K562 (cell line): Measurements from ENCODE around the gene PTPRG. TPM values are rescaled to one million over a fixed set of nuclear protein-coding genes. Genes with fewer than 3 reads are reported as not detected.

Source experiments
- ATAC-seq: fragments of 200-7000 bp; cut with Tn5 transposase; 3 replicates; pipeline ENCODE4 v1.9.1; 2020; ENCODE audit warnings: moderate library complexity
- BruUV-seq: library from RNA; stranded (reverse); fragments of 400-500 nt; replicated peaks from 2 replicates; lab custom pipeline; 2021; lab: Mats Ljungman, UMichigan
- CTCF ChIA-PET: fragments of 300-600 bp; formaldehyde crosslinking; extraction: SDS; loops from one replicate; lab custom pipeline; 2021; ENCODE audit warnings: low intra/inter-chr PET ratio; lab: Yijun Ruan, JAX
- POLR2A ChIA-PET: fragments of 300-600, 350-650 bp; sonication (Branson Sonifier 250); formaldehyde crosslinking; extraction: SDS; loops from one replicate; lab custom pipeline; 2021; ENCODE audit warnings: antibody characterized with exemption, inconsistent platforms; lab: Yijun Ruan, JAX
- DNase-seq, 4 experiments: peaks; one replicate each; pipeline versions ENCODE4 v3.0.0 to v3.0.0-alpha.2; 2011 to 2018; ENCODE audit warnings: low spot score in 3 of 4, mixed read lengths in 3 of 4; ENCODE audit errors: extremely low read depth in 1 of 4
- FAIRE-seq: peaks from 2 replicates; lab custom pipeline; 2011; peaks lifted over from hg19 to GRCh38; lab: Jason Lieb, UNC
- H2AFZ ChIP-seq: 2 replicates; pipeline ENCODE4 v1.6.0; 2011; ENCODE audit warnings: low read depth, low read length, control low read depth, inconsistent platforms
- H3K27ac ChIP-seq: fragments of 200-600 bp; 3 replicates; pipeline ENCODE4 v1.8.0; 2011; ENCODE audit warnings: low read depth, mild to moderate bottlenecking, control low read depth, inconsistent platforms, low read length, moderate library complexity, mixed read lengths; ENCODE audit errors: extremely low read depth
- H3K27me3 ChIP-seq, 2 experiments: fragments of 300-600 bp in 1 of 2; 2 replicates in 1 of 2; 3 replicates in 1 of 2; pipeline versions ENCODE4 v1.6.0 to v1.8.0; 2011; ENCODE audit warnings: inconsistent platforms in 2 of 2, low read length in 2 of 2, mild to moderate bottlenecking in 1 of 2, mixed read lengths in 1 of 2, moderate library complexity in 1 of 2; ENCODE audit not compliant: control insufficient read depth in 2 of 2, insufficient read depth in 2 of 2
- H3K36me3 ChIP-seq: fragments of 300-600 bp; 3 replicates; pipeline ENCODE4 v1.8.0; 2011; ENCODE audit warnings: mild to moderate bottlenecking, low read length, inconsistent platforms; ENCODE audit not compliant: control insufficient read depth, insufficient read depth
- H3K4me1 ChIP-seq, 2 experiments: fragments of 200-600 bp in 1 of 2; replicated peaks in 1 of 2; 2 replicates in 1 of 2; 3 replicates in 1 of 2; pipeline versions ENCODE4 v1.5.1 to v1.8.0; 2011; ENCODE audit warnings: inconsistent platforms in 2 of 2, low read length in 2 of 2, mild to moderate bottlenecking in 1 of 2, mixed read lengths in 1 of 2, moderate library complexity in 1 of 2; ENCODE audit not compliant: control insufficient read depth in 2 of 2, insufficient read depth in 2 of 2
- H3K4me2 ChIP-seq: 2 replicates; pipeline ENCODE4 v1.6.1; 2011; ENCODE audit warnings: low read length, control low read depth, inconsistent platforms, mixed read lengths; ENCODE audit not compliant: insufficient read depth
- H3K4me3 ChIP-seq: fragments of 200-600 bp; sonication (generic), shearing (Covaris generic); 2 replicates; pipeline ENCODE4 v1.5.1; 2016; ENCODE audit warnings: control low read depth, inconsistent platforms
- H3K79me2 ChIP-seq: fragments of 200-600 bp; 3 replicates; pipeline ENCODE4 v1.8.0; 2011; ENCODE audit warnings: low read length, inconsistent platforms; ENCODE audit not compliant: control insufficient read depth, insufficient read depth
- H3K9ac ChIP-seq, 2 experiments: 2 replicates each; pipeline versions ENCODE4 v1.6.0 to v1.6.1; 2011; ENCODE audit warnings: low read depth in 2 of 2, low read length in 2 of 2, control low read depth in 1 of 2, inconsistent platforms in 1 of 2, mild to moderate bottlenecking in 1 of 2, mixed read lengths in 1 of 2; ENCODE audit not compliant: insufficient read depth in 1 of 2
- H3K9me1 ChIP-seq: one replicate; pipeline ENCODE4 v1.6.0; 2011; ENCODE audit warnings: inconsistent platforms, mild to moderate bottlenecking, low read length, moderate library complexity; ENCODE audit not compliant: control insufficient read depth, insufficient read depth
- H3K9me3 ChIP-seq: replicated peaks from 2 replicates; pipeline ENCODE4 v1.5.1; 2011; ENCODE audit warnings: low read depth, low read length, inconsistent platforms; ENCODE audit not compliant: control insufficient read depth, insufficient read depth
- H4K20me1 ChIP-seq: replicated peaks from 2 replicates; pipeline ENCODE4 v1.6.1; 2011; ENCODE audit warnings: low read length, inconsistent platforms, mixed read lengths; ENCODE audit not compliant: control insufficient read depth, insufficient read depth
- ASH1L ChIP-seq: fragments of 450-650 bp; IDR thresholded peaks from 2 replicates; pipeline ENCODE4 v1.6.1; 2018; ENCODE audit warnings: borderline replicate concordance, mild to moderate bottlenecking, low read depth; ENCODE audit not compliant: partially characterized antibody
- E4F1 ChIP-seq: fragments of 250-450 bp; sonication (Bioruptor Pico); IDR thresholded peaks from 2 replicates; pipeline ENCODE4 v1.5.0; 2021; ENCODE audit warnings: mild to moderate bottlenecking, borderline replicate concordance
- JUN ChIP-seq, 2 experiments: sonication (generic) in 1 of 2; formaldehyde crosslinking in 1 of 2; IDR thresholded peaks; 2 replicates each; pipeline versions ENCODE4 v1.6.1 to v1.8.0; 2012 to 2022; ENCODE audit warnings: borderline replicate concordance in 2 of 2, mild to moderate bottlenecking in 2 of 2, improper control_type of control experiment in 1 of 2, low read depth in 1 of 2, low read length in 1 of 2, missing genetic modification reagents in 1 of 2
- KLF16 ChIP-seq: IDR thresholded peaks from 2 replicates; pipeline ENCODE4 v1.6.1; 2016; ENCODE audit warnings: antibody characterized with exemption
- MAFG ChIP-seq: fragments of 450-650 bp; conservative IDR thresholded peaks from 2 replicates; pipeline ENCODE4 v1.6.1; 2016; ENCODE audit warnings: missing genetic modification characterization, missing compliant biosample characterization
- SIRT6 ChIP-seq: IDR thresholded peaks from one replicate; pipeline ENCODE4 v1.6.1; 2012; ENCODE audit warnings: low read depth, mild to moderate bottlenecking, control low read depth, inconsistent platforms, low read length, moderate library complexity
- ZNF518B ChIP-seq: fragments of 250-450 bp; sonication (Bioruptor Pico); IDR thresholded peaks from 2 replicates; pipeline ENCODE4 v1.5.0; 2021; ENCODE audit warnings: mild to moderate bottlenecking, moderate library complexity
- WGBS: fragments of 100-300 bp; shearing (Covaris generic); methylation state at CpG from one replicate; pipeline ENCODE4 v1.1.6; 2016; ENCODE audit warnings: low coverage, mixed read lengths; ENCODE audit not compliant: insufficient coverage; ENCODE audit errors: missing lambda C conversion rate; 5-methylcytosine and 5-hydroxymethylcytosine counted together
- in situ Hi-C: fragments of 300-500 bp; cut with MboI; formaldehyde crosslinking; loops from 4 replicates; pipeline ENCODE4 v1.15.0; 2018; ENCODE audit warnings: inconsistent platforms, mixed read lengths
- intact Hi-C: fragments of 100-400 bp; cut with micrococcal nuclease; formaldehyde crosslinking; loops from 2 replicates; pipeline ENCODE4 v1.14.2; 2022
- polyA plus RNA-seq, 8 experiments: library from polyadenylated mRNA; depleted of rRNA in 4 of 8; stranded (reverse) in 5 of 8; unstranded in 3 of 8; fragments of >200 nt; fragmentation: Nextera tagmentation in 2 of 8; fragmentation: Illumina TruSeq in 1 of 8; extraction: Ambion mirVana in 2 of 8; extraction: Trizol in 1 of 8; gene quantifications; 2 replicates each; pipeline versions ENCODE4 v1.2.1 to v1.2.3, GENCODE V29; 2011 to 2014; ENCODE audit warnings: inconsistent platforms in 1 of 8, missing spikeins in 1 of 8
- total RNA-seq, 7 experiments: library from RNA; depleted of rRNA in 6 of 7; stranded (reverse); fragments of >200 nt in 6 of 7; fragmentation: Illumina TruSeq in 2 of 7; extraction: Trizol in 2 of 7; gene quantifications; 2 replicates each; pipeline versions ENCODE4 v1.2.1 to v1.2.3, GENCODE V29; 2011 to 2021; ENCODE audit warnings: low replicate concordance in 1 of 7

PTPRG gene
- total and polyA plus RNA-seq, 9 of the 15 experiments (the other 6 are each of a cell fraction or from before 2014, with no cell fraction given), result 0.16 TPM; not detected in 8

GRCh38 chr3:61839256-61839655 is 277.9 kb downstream of the PTPRG start:
- no peak for ATAC-seq
- FAIRE-seq, result no peak
- CTCF ChIA-PET, result no interaction called here
- H4K20me1 ChIP-seq, result no peaks in the 10 kb centered on the region
- no peaks in the 10 kb centered on the region for H3K36me3 ChIP-seq
- H3K27ac ChIP-seq, result no peak overlapping the region
- H3K4me1 ChIP-seq, result no peaks in the 10 kb centered on the region
- WGBS, result 0% methylated on average over 2 of the region's 2 CpGs
- intact Hi-C loops, result no loop called here
- H3K9me3 ChIP-seq, result no peaks in the 10 kb centered on the region
- in situ Hi-C loops, result no loop called here
- H3K4me2 ChIP-seq, result no peak overlapping the region
- H3K9me1 ChIP-seq, result no peaks in the 10 kb centered on the region
- DNase-seq, result no peak
- H3K79me2 ChIP-seq, result no peaks in the 10 kb centered on the region
- POLR2A ChIA-PET, result interaction anchor here (1.0 kb wide), 1 partner anchor 59 kb away, joined by 4 read pairs; no protein-coding TSS in a partner anchor
- H3K27me3 ChIP-seq, result no peaks in the 10 kb centered on the region
- no TSS peak for BruUV-seq
- H3K9ac ChIP-seq, result no peak overlapping the region
- H3K4me3 ChIP-seq, result no peak overlapping the region
- no peak overlapping the region for H2AFZ ChIP-seq
- TF ChIP-seq KLF16, result no peak
- no peak for TF ChIP-seq SIRT6
- no peak for TF ChIP-seq MAFG
- TF ChIP-seq ZNF518B, result no peak
- TF ChIP-seq ASH1L, result no peak
- no peak for TF ChIP-seq JUN (IDR thresholded peaks at IDR 0.05; ENCODE audit: borderline replicate concordance, low read depth, low read length)
- TF ChIP-seq JUN (CRISPR knock-in tag; IDR thresholded peaks at IDR 0.05; ENCODE audit: borderline replicate concordance), result no peak
- no peak for TF ChIP-seq E4F1 (CRISPR knock-in tag)
